ENCODE results near the gene CD93.

- TF ChIP-seq, protein P1, sequence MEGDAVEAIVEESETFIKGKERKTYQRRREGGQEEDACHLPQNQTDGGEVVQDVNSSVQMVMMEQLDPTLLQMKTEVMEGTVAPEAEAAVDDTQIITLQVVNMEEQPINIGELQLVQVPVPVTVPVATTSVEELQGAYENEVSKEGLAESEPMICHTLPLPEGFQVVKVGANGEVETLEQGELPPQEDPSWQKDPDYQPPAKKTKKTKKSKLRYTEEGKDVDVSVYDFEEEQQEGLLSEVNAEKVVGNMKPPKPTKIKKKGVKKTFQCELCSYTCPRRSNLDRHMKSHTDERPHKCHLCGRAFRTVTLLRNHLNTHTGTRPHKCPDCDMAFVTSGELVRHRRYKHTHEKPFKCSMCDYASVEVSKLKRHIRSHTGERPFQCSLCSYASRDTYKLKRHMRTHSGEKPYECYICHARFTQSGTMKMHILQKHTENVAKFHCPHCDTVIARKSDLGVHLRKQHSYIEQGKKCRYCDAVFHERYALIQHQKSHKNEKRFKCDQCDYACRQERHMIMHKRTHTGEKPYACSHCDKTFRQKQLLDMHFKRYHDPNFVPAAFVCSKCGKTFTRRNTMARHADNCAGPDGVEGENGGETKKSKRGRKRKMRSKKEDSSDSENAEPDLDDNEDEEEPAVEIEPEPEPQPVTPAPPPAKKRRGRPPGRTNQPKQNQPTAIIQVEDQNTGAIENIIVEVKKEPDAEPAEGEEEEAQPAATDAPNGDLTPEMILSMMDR (conservative IDR thresholded peaks at IDR 0.05; ENCODE audit: low read length), result no peak
- no peak for TF ChIP-seq EZH2phosphoT487 (IDR thresholded peaks at IDR 0.05; ENCODE audit: borderline replicate concordance)
Measured at GRCh38 chr20:23083553-23084220, 2.4 kb downstream of the CD93 start.

Measured in Loucy (cell line).